ENCODE measurements around the gene CDH15. TPM values are rescaled to one million over a fixed set of nuclear protein-coding genes. Genes with fewer than 3 reads are reported as not detected.

The CDH15 gene
- total and polyA plus RNA-seq, 2 of the 13 experiments (the other 11 are each of a cell fraction or from before 2014, with no cell fraction given), result 0.74 to 2.2 TPM

DNA sequence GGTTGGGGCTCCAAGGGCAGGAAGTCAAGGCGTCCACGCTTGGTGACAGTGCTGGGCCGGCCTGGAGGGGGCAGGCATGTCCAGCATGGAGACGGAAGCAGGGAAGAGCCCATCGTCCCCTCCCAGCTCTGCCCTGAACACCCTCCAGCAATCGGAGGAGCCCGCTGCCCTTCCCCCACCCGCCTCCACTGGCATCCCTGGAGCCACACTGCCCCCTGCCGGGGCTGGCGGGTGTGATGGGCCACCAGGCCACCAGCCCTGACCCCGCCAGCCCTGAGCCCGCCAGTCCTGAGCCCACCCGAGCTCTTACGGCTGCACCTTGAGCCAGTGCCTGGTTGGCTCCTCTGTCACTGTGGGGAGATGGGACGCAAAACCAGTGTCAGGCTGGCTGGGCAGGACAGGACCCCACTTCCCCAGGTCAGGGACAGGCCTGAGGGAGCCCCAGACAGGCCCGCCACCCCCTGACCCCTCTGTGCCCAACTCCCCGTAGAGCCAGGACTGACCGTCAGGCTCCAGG is 4.1 kb upstream of the CDH15 start (continued):
- TF ChIP-seq, protein P1, sequence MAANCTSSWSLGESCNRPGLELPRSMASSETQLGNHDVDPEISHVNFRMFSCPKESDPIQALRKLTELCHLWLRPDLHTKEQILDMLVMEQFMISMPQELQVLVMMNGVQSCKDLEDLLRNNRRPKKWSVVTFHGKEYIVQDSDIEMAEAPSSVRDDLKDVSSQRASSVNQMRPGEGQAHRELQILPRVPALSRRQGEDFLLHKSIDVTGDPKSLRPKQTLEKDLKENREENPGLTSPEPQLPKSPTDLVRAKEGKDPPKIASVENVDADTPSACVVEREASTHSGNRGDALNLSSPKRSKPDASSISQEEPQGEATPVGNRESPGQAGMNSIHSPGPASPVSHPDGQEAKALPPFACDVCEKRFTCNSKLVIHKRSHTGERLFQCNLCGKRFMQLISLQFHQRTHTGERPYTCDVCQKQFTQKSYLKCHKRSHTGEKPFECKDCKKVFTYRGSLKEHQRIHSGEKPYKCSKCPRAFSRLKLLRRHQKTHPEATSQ (CRISPR knock-in tag; IDR thresholded peaks at IDR 0.05; ENCODE audit: borderline replicate concordance), result 0 out of 2 replicates have a peak, but pooled peaks have one; percentile 78
- TF ChIP-seq KDM5B (CRISPR knock-in tag; IDR thresholded peaks at IDR 0.05; ENCODE audit: borderline replicate concordance) (peak; percentile 94), KAT7 (CRISPR knock-in tag; IDR thresholded peaks at IDR 0.05; ENCODE audit: borderline replicate concordance) (no peak; the same call in 1 of the 2 replicates), ATF7 (IDR thresholded peaks at IDR 0.05) (no peak), ATF7 (CRISPR knock-in tag; IDR thresholded peaks at IDR 0.05) (no peak; the same call in 1 of the 2 replicates), PAX8 (CRISPR knock-in tag; IDR thresholded peaks at IDR 0.05; ENCODE audit: borderline replicate concordance) (no peak), ARNT (IDR thresholded peaks at IDR 0.05) (no peak), FOXJ3 (CRISPR knock-in tag; IDR thresholded peaks at IDR 0.05; ENCODE audit: borderline replicate concordance) (no peak), SALL1 (CRISPR knock-in tag; IDR thresholded peaks at IDR 0.05) (peak; percentile 92), TBP (CRISPR knock-in tag; IDR thresholded peaks at IDR 0.05) (no peak), ZNF263 (CRISPR knock-in tag; IDR thresholded peaks at IDR 0.05) (peak; percentile 66), ZNF468 (CRISPR knock-in tag; IDR thresholded peaks at IDR 0.05) (no peak; the same call in 1 of the 2 replicates), ZNF451 (CRISPR knock-in tag; IDR thresholded peaks at IDR 0.05) (peak; percentile 87; the same call in 1 of the 2 replicates)
- TF ChIP-seq, protein P2, sequence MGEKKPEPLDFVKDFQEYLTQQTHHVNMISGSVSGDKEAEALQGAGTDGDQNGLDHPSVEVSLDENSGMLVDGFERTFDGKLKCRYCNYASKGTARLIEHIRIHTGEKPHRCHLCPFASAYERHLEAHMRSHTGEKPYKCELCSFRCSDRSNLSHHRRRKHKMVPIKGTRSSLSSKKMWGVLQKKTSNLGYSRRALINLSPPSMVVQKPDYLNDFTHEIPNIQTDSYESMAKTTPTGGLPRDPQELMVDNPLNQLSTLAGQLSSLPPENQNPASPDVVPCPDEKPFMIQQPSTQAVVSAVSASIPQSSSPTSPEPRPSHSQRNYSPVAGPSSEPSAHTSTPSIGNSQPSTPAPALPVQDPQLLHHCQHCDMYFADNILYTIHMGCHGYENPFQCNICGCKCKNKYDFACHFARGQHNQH (CRISPR knock-in tag; IDR thresholded peaks at IDR 0.05), result peak; percentile 79; the same call in 1 of the 2 replicates
- TF ChIP-seq, protein P3, sequence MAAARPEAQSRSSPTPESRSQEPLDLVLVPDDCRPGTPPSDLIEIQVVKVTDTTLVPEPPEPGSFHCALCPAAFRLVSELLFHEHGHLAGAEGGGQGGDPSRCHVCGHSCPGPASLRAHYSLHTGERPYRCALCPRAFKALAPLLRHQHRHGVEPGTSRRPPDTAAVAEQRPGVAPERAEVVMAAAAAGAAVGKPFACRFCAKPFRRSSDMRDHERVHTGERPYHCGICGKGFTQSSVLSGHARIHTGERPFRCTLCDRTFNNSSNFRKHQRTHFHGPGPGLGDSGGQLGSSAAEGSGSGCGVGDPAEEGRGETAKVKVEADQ (CRISPR knock-in tag; IDR thresholded peaks at IDR 0.05; ENCODE audit: borderline replicate concordance), result peak; percentile 69; the same call in 1 of the 2 replicates
- TF ChIP-seq, protein P4, sequence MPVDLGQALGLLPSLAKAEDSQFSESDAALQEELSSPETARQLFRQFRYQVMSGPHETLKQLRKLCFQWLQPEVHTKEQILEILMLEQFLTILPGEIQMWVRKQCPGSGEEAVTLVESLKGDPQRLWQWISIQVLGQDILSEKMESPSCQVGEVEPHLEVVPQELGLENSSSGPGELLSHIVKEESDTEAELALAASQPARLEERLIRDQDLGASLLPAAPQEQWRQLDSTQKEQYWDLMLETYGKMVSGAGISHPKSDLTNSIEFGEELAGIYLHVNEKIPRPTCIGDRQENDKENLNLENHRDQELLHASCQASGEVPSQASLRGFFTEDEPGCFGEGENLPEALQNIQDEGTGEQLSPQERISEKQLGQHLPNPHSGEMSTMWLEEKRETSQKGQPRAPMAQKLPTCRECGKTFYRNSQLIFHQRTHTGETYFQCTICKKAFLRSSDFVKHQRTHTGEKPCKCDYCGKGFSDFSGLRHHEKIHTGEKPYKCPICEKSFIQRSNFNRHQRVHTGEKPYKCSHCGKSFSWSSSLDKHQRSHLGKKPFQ (CRISPR knock-in tag; IDR thresholded peaks at IDR 0.05; ENCODE audit: insufficient replicate concordance), result no peak
- TF ChIP-seq, protein P5, sequence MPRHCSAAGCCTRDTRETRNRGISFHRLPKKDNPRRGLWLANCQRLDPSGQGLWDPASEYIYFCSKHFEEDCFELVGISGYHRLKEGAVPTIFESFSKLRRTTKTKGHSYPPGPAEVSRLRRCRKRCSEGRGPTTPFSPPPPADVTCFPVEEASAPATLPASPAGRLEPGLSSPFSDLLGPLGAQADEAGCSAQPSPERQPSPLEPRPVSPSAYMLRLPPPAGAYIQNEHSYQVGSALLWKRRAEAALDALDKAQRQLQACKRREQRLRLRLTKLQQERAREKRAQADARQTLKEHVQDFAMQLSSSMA (CRISPR knock-in tag; IDR thresholded peaks at IDR 0.05), result no peak
- TF ChIP-seq, protein P6, sequence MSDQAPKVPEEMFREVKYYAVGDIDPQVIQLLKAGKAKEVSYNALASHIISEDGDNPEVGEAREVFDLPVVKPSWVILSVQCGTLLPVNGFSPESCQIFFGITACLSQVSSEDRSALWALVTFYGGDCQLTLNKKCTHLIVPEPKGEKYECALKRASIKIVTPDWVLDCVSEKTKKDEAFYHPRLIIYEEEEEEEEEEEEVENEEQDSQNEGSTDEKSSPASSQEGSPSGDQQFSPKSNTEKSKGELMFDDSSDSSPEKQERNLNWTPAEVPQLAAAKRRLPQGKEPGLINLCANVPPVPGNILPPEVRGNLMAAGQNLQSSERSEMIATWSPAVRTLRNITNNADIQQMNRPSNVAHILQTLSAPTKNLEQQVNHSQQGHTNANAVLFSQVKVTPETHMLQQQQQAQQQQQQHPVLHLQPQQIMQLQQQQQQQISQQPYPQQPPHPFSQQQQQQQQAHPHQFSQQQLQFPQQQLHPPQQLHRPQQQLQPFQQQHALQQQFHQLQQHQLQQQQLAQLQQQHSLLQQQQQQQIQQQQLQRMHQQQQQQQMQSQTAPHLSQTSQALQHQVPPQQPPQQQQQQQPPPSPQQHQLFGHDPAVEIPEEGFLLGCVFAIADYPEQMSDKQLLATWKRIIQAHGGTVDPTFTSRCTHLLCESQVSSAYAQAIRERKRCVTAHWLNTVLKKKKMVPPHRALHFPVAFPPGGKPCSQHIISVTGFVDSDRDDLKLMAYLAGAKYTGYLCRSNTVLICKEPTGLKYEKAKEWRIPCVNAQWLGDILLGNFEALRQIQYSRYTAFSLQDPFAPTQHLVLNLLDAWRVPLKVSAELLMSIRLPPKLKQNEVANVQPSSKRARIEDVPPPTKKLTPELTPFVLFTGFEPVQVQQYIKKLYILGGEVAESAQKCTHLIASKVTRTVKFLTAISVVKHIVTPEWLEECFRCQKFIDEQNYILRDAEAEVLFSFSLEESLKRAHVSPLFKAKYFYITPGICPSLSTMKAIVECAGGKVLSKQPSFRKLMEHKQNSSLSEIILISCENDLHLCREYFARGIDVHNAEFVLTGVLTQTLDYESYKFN (CRISPR knock-in tag; conservative IDR thresholded peaks at IDR 0.05), result peak; percentile 44; the same call in 1 of the 2 replicates
- TF ChIP-seq, protein P7, sequence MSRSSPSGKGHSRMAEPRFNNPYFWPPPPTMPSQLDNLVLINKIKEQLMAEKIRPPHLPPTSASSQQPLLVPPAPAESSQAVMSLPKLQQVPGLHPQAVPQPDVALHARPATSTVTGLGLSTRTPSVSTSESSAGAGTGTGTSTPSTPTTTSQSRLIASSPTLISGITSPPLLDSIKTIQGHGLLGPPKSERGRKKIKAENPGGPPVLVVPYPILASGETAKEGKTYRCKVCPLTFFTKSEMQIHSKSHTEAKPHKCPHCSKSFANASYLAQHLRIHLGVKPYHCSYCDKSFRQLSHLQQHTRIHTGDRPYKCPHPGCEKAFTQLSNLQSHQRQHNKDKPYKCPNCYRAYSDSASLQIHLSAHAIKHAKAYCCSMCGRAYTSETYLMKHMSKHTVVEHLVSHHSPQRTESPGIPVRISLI (CRISPR knock-in tag; IDR thresholded peaks at IDR 0.05; ENCODE audit: borderline replicate concordance), result 0 out of 2 replicates have a peak, but pooled peaks have one; percentile 60
